Erythroblast (primary cell): ENCODE results near the gene PRLHR.

Experiments used
- GATA1 ChIP-seq: IDR thresholded peaks from 2 replicates; pipeline ENCODE4 v1.6.1; 2011; ENCODE audit warnings: low read depth, mild to moderate bottlenecking, control low read depth, low read length, moderate library complexity
- POLR2A ChIP-seq: IDR thresholded peaks from 2 replicates; pipeline ENCODE4 v1.6.1; 2011; ENCODE audit warnings: mild to moderate bottlenecking, low read length

DNA sequence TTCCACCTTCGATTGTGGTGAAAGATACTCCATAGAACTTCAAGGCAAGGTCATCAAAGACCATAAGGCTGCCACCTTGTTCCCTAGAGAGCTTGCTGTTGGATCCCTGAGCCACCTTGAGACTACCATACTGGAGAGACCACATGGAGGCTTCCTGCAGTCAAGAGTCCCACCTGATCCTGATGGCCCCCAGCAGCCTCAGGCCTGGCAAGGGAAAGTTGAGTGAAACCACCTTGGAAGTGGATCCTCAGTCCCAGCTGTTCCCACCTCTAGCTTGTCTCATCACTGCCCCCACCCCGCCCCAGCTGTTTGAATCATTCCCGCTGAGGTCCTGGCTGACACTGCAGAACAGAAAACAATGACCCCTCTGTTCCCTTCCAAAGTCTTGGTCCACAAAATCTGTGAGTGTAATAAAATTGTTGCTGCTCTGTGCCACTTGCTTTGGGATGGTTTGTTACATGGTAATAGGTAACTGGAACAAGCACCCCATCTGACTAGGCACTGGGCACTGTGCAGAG lies 32.0 kb downstream of the PRLHR start:
- no peak for TF ChIP-seq POLR2A
- no peak for TF ChIP-seq GATA1
